Activated naive CD8-positive, alpha-beta T cell treated with anti-CD3 and anti-CD28 coated beads for 36 hours (primary cell): ENCODE data around the gene ADAM12. TPM values are rescaled to one million over a fixed set of nuclear protein-coding genes. Genes with fewer than 3 reads are reported as not detected.
"Not testable (repeated sequence)": the region's sequence is repeated elsewhere in the genome, so short reads cannot be mapped to it uniquely, and the experiment has no call there.

Source experiments
- DNase-seq: peaks from one replicate; pipeline ENCODE4 v3.0.0; 2021
- H3K27ac Mint-ChIP-seq: one replicate; pipeline ENCODE4 v1.8.0; 2022; ENCODE audit warnings: mild to moderate bottlenecking, moderate library complexity, mixed read lengths
- H3K27me3 Mint-ChIP-seq: one replicate; pipeline ENCODE4 v1.8.0; 2022; ENCODE audit warnings: mild to moderate bottlenecking, mixed read lengths
- H3K36me3 Mint-ChIP-seq: one replicate; pipeline ENCODE4 v1.8.0; 2021; ENCODE audit warnings: mild to moderate bottlenecking, mixed read lengths
- H3K4me1 Mint-ChIP-seq: one replicate; pipeline ENCODE4 v1.8.0; 2021; ENCODE audit warnings: mixed read lengths
- H3K4me3 Mint-ChIP-seq: one replicate; pipeline ENCODE4 v1.8.0; 2022; ENCODE audit warnings: mild to moderate bottlenecking, moderate library complexity, mixed read lengths
- H3K9me3 Mint-ChIP-seq: one replicate; pipeline ENCODE4 v1.8.0; 2022; ENCODE audit warnings: mixed read lengths
- total RNA-seq, 2 experiments: library from RNA; stranded (reverse); gene quantifications; one replicate each; pipeline ENCODE4 v1.2.3, GENCODE V29; 2021

Gene ADAM12
- total RNA-seq, 2 experiments from 2014 or later, result 0.08 TPM; not detected in 1

- DNase-seq, result no peak
- Mint-ChIP-seq H3K36me3 (no peaks in the 10 kb centered on the region), H3K27me3 (peaks cover 23% of the 10 kb centered on the region), H3K4me3 (no peak overlapping the region), H3K27ac (no peak overlapping the region), H3K4me1 (no peaks in the 10 kb centered on the region), H3K9me3 (peaks cover 2% of the 10 kb centered on the region)
Measured at GRCh38 chr10:126392469-126392868, 4.2 kb upstream of the ADAM12 start.

GRCh38 chr10:126392068-126392467 lies 3.8 kb upstream of the ADAM12 start:
- no peak overlapping the region for H3K27ac Mint-ChIP-seq
- H3K4me3 Mint-ChIP-seq, result no peak overlapping the region
- peaks cover 27% of the 10 kb centered on the region for H3K27me3 Mint-ChIP-seq
- peaks cover 4% of the 10 kb centered on the region for H3K9me3 Mint-ChIP-seq
- H3K36me3 Mint-ChIP-seq, result peaks cover 2% of the 10 kb centered on the region
- H3K4me1 Mint-ChIP-seq, result no peaks in the 10 kb centered on the region
- DNase-seq, result no peak

- peaks cover 4% of the 10 kb centered on the region for H3K9me3 Mint-ChIP-seq
- H3K27me3 Mint-ChIP-seq, result peaks cover 34% of the 10 kb centered on the region
- no peaks in the 10 kb centered on the region for H3K4me1 Mint-ChIP-seq
- DNase-seq, result no peak
- peaks cover 4% of the 10 kb centered on the region for H3K36me3 Mint-ChIP-seq
- no peak overlapping the region for H3K4me3 Mint-ChIP-seq
- no peak overlapping the region for H3K27ac Mint-ChIP-seq
Measured at GRCh38 chr10:126391192-126391885, 3.1 kb upstream of the ADAM12 start.

- Mint-ChIP-seq H3K27me3 (peaks cover 45% of the 10 kb centered on the region), H3K4me3 (no peak overlapping the region), H3K36me3 (peaks cover 4% of the 10 kb centered on the region), H3K9me3 (peaks cover 4% of the 10 kb centered on the region), H3K27ac (no peak overlapping the region), H3K4me1 (no peaks in the 10 kb centered on the region)
- no peak for DNase-seq
Measured at GRCh38 chr10:126390324-126390723, 2.0 kb upstream of the ADAM12 start.

- peak; percentile 27 for DNase-seq
- Mint-ChIP-seq H3K27ac (no peak overlapping the region), H3K4me1 (no peaks in the 10 kb centered on the region), H3K27me3 (peaks cover 60% of the 10 kb centered on the region), H3K4me3 (peak overlapping the region; percentile 8), H3K36me3 (peaks cover 4% of the 10 kb centered on the region), H3K9me3 (peaks cover 4% of the 10 kb centered on the region)
Measured at GRCh38 chr10:126387041-126387921, 996 bp downstream of the ADAM12 start.

- Mint-ChIP-seq H3K36me3 (peaks cover 4% of the 10 kb centered on the region), H3K4me1 (no peaks in the 10 kb centered on the region), H3K27ac (no peak overlapping the region), H3K9me3 (peaks cover 4% of the 10 kb centered on the region), H3K27me3 (peaks cover 52% of the 10 kb centered on the region), H3K4me3 (no peak overlapping the region)
- DNase-seq, result no peak
Measured at GRCh38 chr10:126384269-126384873, 3.9 kb downstream of the ADAM12 start.

- H3K4me1 Mint-ChIP-seq, result no peaks in the 10 kb centered on the region
- peaks cover 2% of the 10 kb centered on the region for H3K9me3 Mint-ChIP-seq
- H3K27me3 Mint-ChIP-seq, result peaks cover 19% of the 10 kb centered on the region
- no peak overlapping the region for H3K4me3 Mint-ChIP-seq
- DNase-seq, result no peak
- no peak overlapping the region for H3K27ac Mint-ChIP-seq
- no peaks in the 10 kb centered on the region for H3K36me3 Mint-ChIP-seq
Measured at GRCh38 chr10:126380352-126381076, 7.8 kb downstream of the ADAM12 start.

- not testable (repeated sequence) for H3K4me1 Mint-ChIP-seq, H3K4me3 Mint-ChIP-seq, H3K36me3 Mint-ChIP-seq, DNase-seq, H3K27ac Mint-ChIP-seq
- Mint-ChIP-seq H3K9me3 (peaks cover 13% of the 10 kb centered on the region), H3K27me3 (peaks cover 11% of the 10 kb centered on the region)
Measured at GRCh38 chr10:126379166-126379565, 9.1 kb downstream of the ADAM12 start.

- H3K27me3 Mint-ChIP-seq, result no peaks in the 10 kb centered on the region
- peaks cover 11% of the 10 kb centered on the region for H3K9me3 Mint-ChIP-seq
- no peaks in the 10 kb centered on the region for H3K36me3 Mint-ChIP-seq
- H3K4me3 Mint-ChIP-seq, result no peak overlapping the region
- H3K27ac Mint-ChIP-seq, result no peak overlapping the region
- H3K4me1 Mint-ChIP-seq, result no peaks in the 10 kb centered on the region
- no peak for DNase-seq
Measured at GRCh38 chr10:126376956-126377355, 11.3 kb downstream of the ADAM12 start.

- Mint-ChIP-seq H3K27me3 (no peaks in the 10 kb centered on the region), H3K36me3 (no peaks in the 10 kb centered on the region), H3K27ac (no peak overlapping the region)
Measured at GRCh38 chr10:126375926-126376554, 12.2 kb downstream of the ADAM12 start.

GRCh38 chr10:126375299-126375698 lies 13.0 kb downstream of the ADAM12 start:
- Mint-ChIP-seq H3K27me3 (no peaks in the 10 kb centered on the region), H3K36me3 (no peaks in the 10 kb centered on the region), H3K27ac (no peak overlapping the region), H3K4me3 (no peak overlapping the region), H3K9me3 (peaks cover 11% of the 10 kb centered on the region), H3K4me1 (no peaks in the 10 kb centered on the region)
- no peak for DNase-seq

More at GRCh38 chr10:126375926-126376554, 12.2 kb downstream of the ADAM12 start:
- Mint-ChIP-seq H3K4me1 (no peaks in the 10 kb centered on the region), H3K4me3 (no peak overlapping the region), H3K9me3 (peaks cover 11% of the 10 kb centered on the region)
- no peak for DNase-seq

- Mint-ChIP-seq H3K36me3 (no peaks in the 10 kb centered on the region), H3K4me3 (no peak overlapping the region), H3K27ac (no peak overlapping the region), H3K4me1 (no peaks in the 10 kb centered on the region), H3K27me3 (no peaks in the 10 kb centered on the region), H3K9me3 (peaks cover 11% of the 10 kb centered on the region)
- DNase-seq, result no peak
Measured at GRCh38 chr10:126374435-126374834, 13.8 kb downstream of the ADAM12 start.

GRCh38 chr10:126373972-126374371 lies 14.3 kb downstream of the ADAM12 start:
- H3K4me1 Mint-ChIP-seq, result no peaks in the 10 kb centered on the region
- DNase-seq, result no peak
- H3K4me3 Mint-ChIP-seq, result no peak overlapping the region
- H3K36me3 Mint-ChIP-seq, result no peaks in the 10 kb centered on the region
- H3K27me3 Mint-ChIP-seq, result no peaks in the 10 kb centered on the region
- no peak overlapping the region for H3K27ac Mint-ChIP-seq
- H3K9me3 Mint-ChIP-seq, result peaks cover 11% of the 10 kb centered on the region

GRCh38 chr10:126373147-126373546 lies 15.1 kb downstream of the ADAM12 start:
- H3K9me3 Mint-ChIP-seq, result peaks cover 11% of the 10 kb centered on the region
- no peaks in the 10 kb centered on the region for H3K27me3 Mint-ChIP-seq
- H3K27ac Mint-ChIP-seq, result no peak overlapping the region

More at GRCh38 chr10:126373147-126373546, 15.1 kb downstream of the ADAM12 start:
- Mint-ChIP-seq H3K4me1 (no peaks in the 10 kb centered on the region), H3K36me3 (no peaks in the 10 kb centered on the region), H3K4me3 (no peak overlapping the region)
- DNase-seq, result no peak
